Gastrocnemius medialis (tissue), 4 donors: ENCODE data around the gene AAK1. TPM values are rescaled to one million over a fixed set of nuclear protein-coding genes. Genes with fewer than 3 reads are reported as not detected.

Experiments
- ATAC-seq, 2 donors: fragments of 150-250 bp; one replicate each; pipeline ENCODE4 v1.9.1; 2016
- DNase-seq, 2 donors: peaks; one replicate each; pipeline ENCODE4 v3.0.0-alpha.2; 2019
- H3K27ac ChIP-seq, 4 donors: fragments of 200-600 bp; sonication (generic); 1 replicate in 1 of 4; 2 replicates in 3 of 4; pipeline ENCODE4 v1.5.1; 2016 to 2018; ENCODE audit warnings: mild to moderate bottlenecking in 2 of 4, moderate library complexity in 1 of 4
- H3K27me3 ChIP-seq, 3 donors: fragments of 200-600 bp; sonication (generic) in 2 of 3; 1 replicate in 1 of 3; 2 replicates in 2 of 3; pipeline versions ENCODE4 v1.5.1 to v1.6.0; 2016 to 2019; ENCODE audit warnings: mild to moderate bottlenecking in 1 of 3, moderate library complexity in 1 of 3
- H3K36me3 ChIP-seq, 2 donors: fragments of 200-600 bp; sonication (generic) in 1 of 2; one replicate each; pipeline ENCODE4 v1.5.1; 2017 to 2018
- H3K4me1 ChIP-seq, 2 donors: fragments of 200-600 bp; sonication (generic) in 1 of 2; one replicate each; pipeline ENCODE4 v1.5.1; 2016 to 2017; ENCODE audit warnings: mild to moderate bottlenecking in 2 of 2
- H3K4me3 ChIP-seq, 4 donors: fragments of 200-600 bp; sonication (generic) in 3 of 4; 1 replicate in 1 of 4; 2 replicates in 3 of 4; pipeline ENCODE4 v1.5.1; 2016 to 2019; ENCODE audit warnings: mild to moderate bottlenecking in 2 of 4
- H3K9me3 ChIP-seq, 3 donors: fragments of 200-600 bp; sonication (generic) in 2 of 3; 1 replicate in 1 of 3; 2 replicates in 2 of 3; pipeline ENCODE4 v1.5.1; 2016 to 2019
- CTCF ChIP-seq, 5 experiments: fragments of 450-650 bp in 3 of 5; fragments of 200-600 bp in 2 of 5; sonication (generic) in 2 of 5; IDR thresholded peaks in 4 of 5; conservative IDR thresholded peaks in 1 of 5; 1 replicate in 4 of 5; 2 replicates in 1 of 5; pipeline ENCODE4 v1.5.1; 2016 to 2019; ENCODE audit warnings: antibody characterized with exemption in 5 of 5, mild to moderate bottlenecking in 3 of 5, moderate library complexity in 3 of 5
- POLR2A ChIP-seq, 2 donors: fragments of 450-650 bp; IDR thresholded peaks; one replicate each; pipeline ENCODE4 v1.6.1; 2017; ENCODE audit warnings: antibody characterized with exemption in 2 of 2, mild to moderate bottlenecking in 2 of 2, moderate library complexity in 2 of 2
- in situ Hi-C, 4 donors: fragments of 200-750 bp; cut with MboI; loops; one replicate each; pipeline versions ENCODE4 v1.15.0 to v1.8.0; 2017; ENCODE audit warnings: low sequenced_read_pairs in 4 of 4
- intact Hi-C: fragments of 100-400 bp; cut with DNase I; formaldehyde crosslinking; loops from one replicate; pipeline ENCODE4 v1.15.1; 2023; ENCODE audit warnings: low total_unique reads
- total RNA-seq, 4 donors: library from RNA; depleted of rRNA; stranded (reverse); fragments of >200 nt; gene quantifications; one replicate each; pipeline versions ENCODE4 v1.1.0 to v1.2.3, GENCODE V29; 2016

AAK1 gene
- total RNA-seq, 4 donors from 2014 or later, result 30.0 to 47.3 (median 39.1) TPM

DNA sequence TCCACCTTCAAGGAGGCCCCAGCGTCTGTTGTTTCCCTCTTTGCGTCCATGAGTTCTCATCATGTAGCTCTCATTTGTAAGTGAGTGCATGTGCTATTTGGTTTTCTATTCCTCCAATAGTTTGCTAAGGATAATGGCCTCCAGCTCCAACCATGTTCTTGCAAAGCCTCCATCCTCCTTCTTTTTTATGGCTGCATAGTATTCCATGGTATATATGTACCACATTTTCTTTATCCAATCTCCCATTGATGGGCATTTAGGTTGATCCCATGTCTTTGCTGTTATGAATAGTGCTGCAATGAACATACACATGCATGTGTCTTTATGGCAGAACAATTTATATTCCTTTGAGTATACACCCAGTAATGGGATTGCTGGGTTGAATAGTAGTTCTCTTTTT lies 133.3 kb downstream of the AAK1 start:
- ATAC-seq (no peak), DNase-seq (no peak)
- H3K4me1 ChIP-seq, result peaks cover 0 to 7% of the 10 kb centered on the region in 2 donors
- intact Hi-C loops, result no loop called here
- no peak overlapping the region for H3K27ac ChIP-seq
- no peaks in the 10 kb centered on the region for H3K9me3 ChIP-seq
- no peak overlapping the region for H3K4me3 ChIP-seq
- in situ Hi-C loops, result no loop called here
- TF ChIP-seq CTCF (IDR thresholded peaks at IDR 0.05 in 4 of 5, conservative IDR thresholded peaks at IDR 0.05 in 1 of 5), result no peak
- no peak for TF ChIP-seq POLR2A (IDR thresholded peaks at IDR 0.05)
- H3K36me3 ChIP-seq, result peaks cover 3 to 93% of the 10 kb centered on the region in 2 donors
- no peaks in the 10 kb centered on the region for H3K27me3 ChIP-seq

- Histone ChIP-seq H3K27ac (no peak overlapping the region), H3K27me3 (no peaks in the 10 kb centered on the region), H3K4me3 (no peak overlapping the region), H3K4me1 (peaks cover 0 to 7% of the 10 kb centered on the region in 2 donors), H3K9me3 (no peaks in the 10 kb centered on the region), H3K36me3 (peaks cover 3 to 93% of the 10 kb centered on the region in 2 donors)
- no peak for ATAC-seq
- TF ChIP-seq CTCF (IDR thresholded peaks at IDR 0.05 in 4 of 5, conservative IDR thresholded peaks at IDR 0.05 in 1 of 5) (no peak), POLR2A (IDR thresholded peaks at IDR 0.05) (no peak)
- in situ Hi-C loops, result no loop called here
- intact Hi-C loops, result no loop called here
- DNase-seq, result no peak
These were observed 133.8 kb downstream of the AAK1 start for GRCh38 chr2:69509750-69510140.

- Histone ChIP-seq H3K27ac (no peak overlapping the region), H3K9me3 (no peaks in the 10 kb centered on the region), H3K36me3 (peaks cover 3 to 93% of the 10 kb centered on the region in 2 donors), H3K4me3 (no peak overlapping the region), H3K4me1 (peaks cover 0 to 7% of the 10 kb centered on the region in 2 donors), H3K27me3 (no peaks in the 10 kb centered on the region)
- no peak for TF ChIP-seq POLR2A (IDR thresholded peaks at IDR 0.05)
- TF ChIP-seq CTCF (IDR thresholded peaks at IDR 0.05 in 4 of 5, conservative IDR thresholded peaks at IDR 0.05 in 1 of 5), result no peak
- intact Hi-C loops, result no loop called here
- DNase-seq (no peak), ATAC-seq (no peak)
- in situ Hi-C loops, result no loop called here
These were observed 134.4 kb downstream of the AAK1 start for GRCh38 chr2:69509011-69509749.

DNA sequence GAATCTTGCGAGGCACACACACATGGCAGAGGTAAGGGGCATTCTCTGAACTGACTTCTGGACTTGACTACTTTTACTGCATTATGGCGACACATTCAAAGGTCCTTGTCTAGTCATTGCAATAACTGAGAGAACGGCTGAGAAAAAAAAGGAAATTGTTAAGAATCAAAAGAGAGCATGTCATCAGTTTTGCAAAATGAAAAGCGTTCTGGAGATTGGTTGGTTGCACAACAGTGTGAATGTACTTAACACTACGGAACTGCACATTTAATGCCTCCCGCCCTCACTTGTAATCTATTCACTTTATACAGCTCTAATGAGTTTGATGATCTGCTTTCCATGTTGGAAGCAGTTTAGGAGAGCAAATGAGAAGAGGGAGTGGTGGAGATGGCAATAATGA lies 137.8 kb downstream of the AAK1 start:
- DNase-seq (no peak), ATAC-seq (no peak)
- no peaks in the 10 kb centered on the region for H3K4me1 ChIP-seq
- intact Hi-C loops, result no loop called here
- no peak overlapping the region for H3K4me3 ChIP-seq
- no peaks in the 10 kb centered on the region for H3K9me3 ChIP-seq
- TF ChIP-seq CTCF (IDR thresholded peaks at IDR 0.05 in 4 of 5, conservative IDR thresholded peaks at IDR 0.05 in 1 of 5), result no peak
- no peak for TF ChIP-seq POLR2A (IDR thresholded peaks at IDR 0.05)
- peaks cover 3 to 83% of the 10 kb centered on the region in 2 donors for H3K36me3 ChIP-seq
- H3K27ac ChIP-seq, result no peak overlapping the region
- no peaks in the 10 kb centered on the region for H3K27me3 ChIP-seq
- in situ Hi-C loops, result no loop called here
